Parathyroid adenoma (tissue), 2 donors: ENCODE results near the gene GDNF.
"Not testable (repeated sequence)": the region's sequence is repeated elsewhere in the genome, so short reads cannot be mapped to it uniquely, and the experiment has no call there.

Source experiments
- H2AFZ ChIP-seq: fragments of 300-600 bp; sonication (generic); one replicate; pipeline ENCODE4 v1.7.0; 2017; ENCODE audit warnings: antibody characterized with exemption, mild to moderate bottlenecking
- H3K27ac ChIP-seq: fragments of 300-600 bp; sonication (generic); one replicate; pipeline ENCODE4 v1.7.0; 2017
- H3K27me3 ChIP-seq: fragments of 300-600 bp; sonication (generic); one replicate; pipeline ENCODE4 v1.7.0; 2017; ENCODE audit warnings: low read length; ENCODE audit not compliant: control insufficient read depth, insufficient read depth
- H3K36me3 ChIP-seq: fragments of 300-600 bp; sonication (generic); one replicate; pipeline ENCODE4 v1.7.0; 2017; ENCODE audit warnings: low read length; ENCODE audit not compliant: control insufficient read depth, insufficient read depth
- H3K4me1 ChIP-seq: fragments of 300-600 bp; sonication (generic); one replicate; pipeline ENCODE4 v1.7.0; 2017; ENCODE audit warnings: control low read depth
- H3K4me2 ChIP-seq: fragments of 300-600 bp; sonication (generic); one replicate; pipeline ENCODE4 v1.7.0; 2017; ENCODE audit warnings: low read length
- H3K4me3 ChIP-seq: fragments of 300-600 bp; sonication (generic); one replicate; pipeline ENCODE4 v1.7.0; 2017; ENCODE audit warnings: low read depth, low read length
- H3K79me2 ChIP-seq: fragments of 300-600 bp; sonication (generic); one replicate; pipeline ENCODE4 v1.7.0; 2017; ENCODE audit warnings: control low read depth
- H3K9ac ChIP-seq: fragments of 300-600 bp; sonication (generic); one replicate; pipeline ENCODE4 v1.7.0; 2017; ENCODE audit warnings: mild to moderate bottlenecking
- H3K9me3 ChIP-seq: fragments of 300-600 bp; sonication (generic); one replicate; pipeline ENCODE4 v1.7.0; 2017; ENCODE audit warnings: low read length; ENCODE audit not compliant: control insufficient read depth
- CTCF ChIP-seq: fragments of 300-600 bp; sonication (generic); IDR thresholded peaks from one replicate; pipeline ENCODE4 v1.7.0; 2017; ENCODE audit warnings: antibody characterized with exemption, mild to moderate bottlenecking
- donor health status: primary hyperparathyroidism.

GDNF gene

DNA sequence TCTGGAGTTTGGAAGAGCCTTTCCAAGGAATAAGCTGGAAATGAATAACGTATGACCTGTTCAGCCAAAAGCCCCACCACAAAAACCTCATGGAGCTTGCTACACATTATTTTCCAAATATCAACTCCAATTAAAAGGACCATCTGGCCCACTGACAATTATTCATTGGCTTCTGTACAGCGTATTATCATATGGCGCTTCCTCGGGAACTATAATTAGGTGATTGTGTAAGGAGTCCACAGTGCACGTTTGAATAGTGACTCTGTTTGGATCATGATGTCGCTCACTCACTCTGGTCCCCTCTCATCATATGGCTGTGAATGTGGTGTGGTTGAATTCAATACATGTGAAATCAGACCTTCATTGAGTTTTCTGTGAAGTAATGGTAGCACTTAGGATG, 52.1 kb downstream of the GDNF start:
- Histone ChIP-seq H2AFZ (no peak overlapping the region), H3K4me1 (no peaks in the 10 kb centered on the region), H3K27ac (no peak overlapping the region), H3K27me3 (no peaks in the 10 kb centered on the region), H3K9ac (no peak overlapping the region), H3K4me2 (no peak overlapping the region), H3K79me2 (no peaks in the 10 kb centered on the region), H3K9me3 (no peaks in the 10 kb centered on the region), H3K4me3 (no peak overlapping the region), H3K36me3 (no peaks in the 10 kb centered on the region)
- no peak for TF ChIP-seq CTCF

DNA sequence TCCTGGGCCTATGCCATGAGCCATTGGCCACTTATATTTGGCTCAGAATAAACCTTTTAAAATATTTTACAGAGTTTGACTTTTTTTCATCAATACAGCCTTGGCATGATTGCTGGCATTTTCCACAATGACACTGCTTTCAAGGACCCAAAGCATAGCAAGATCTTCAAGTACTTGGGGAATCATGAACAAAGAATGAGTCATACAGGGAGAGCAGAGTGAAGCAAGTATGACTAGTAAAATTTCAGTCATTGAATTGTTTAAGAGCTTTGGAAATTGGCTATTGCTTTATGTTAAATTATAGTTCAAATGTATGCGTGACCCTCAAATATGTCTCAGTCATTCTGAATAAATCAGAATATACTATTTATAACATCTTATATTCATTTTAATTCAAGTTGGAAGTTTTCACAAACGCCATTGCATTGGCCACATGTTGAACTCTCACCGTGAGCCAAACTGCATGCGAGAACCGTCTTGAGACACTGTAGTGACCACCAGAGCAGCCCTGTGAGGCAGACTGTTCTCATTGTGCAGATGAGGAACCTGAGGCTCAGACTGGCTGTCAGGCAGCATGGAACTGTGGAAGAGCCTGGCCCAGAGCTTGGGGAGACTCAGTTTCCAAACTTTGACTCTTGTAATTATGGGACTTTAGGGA, 52.9 kb downstream of the GDNF start:
- no peak overlapping the region for H3K9ac ChIP-seq
- H3K4me1 ChIP-seq: no peaks in the 10 kb centered on the region

GRCh38 chr5:37786416-37786815, 53.4 kb downstream of the GDNF start:
- Histone ChIP-seq H3K79me2 (no peaks in the 10 kb centered on the region), H3K4me3 (no peak overlapping the region), H3K4me1 (no peaks in the 10 kb centered on the region), H3K36me3 (no peaks in the 10 kb centered on the region), H3K27me3 (no peaks in the 10 kb centered on the region), H3K9ac (no peak overlapping the region), H3K4me2 (no peak overlapping the region), H3K9me3 (no peaks in the 10 kb centered on the region), H3K27ac (no peak overlapping the region), H2AFZ (no peak overlapping the region)
- TF ChIP-seq CTCF: no peak

More for the DNA sequence above, 52.9 kb downstream of the GDNF start:
- Histone ChIP-seq H3K79me2 (no peaks in the 10 kb centered on the region), H3K9me3 (no peaks in the 10 kb centered on the region), H3K27ac (no peak overlapping the region), H3K4me3 (no peak overlapping the region), H3K36me3 (no peaks in the 10 kb centered on the region), H3K4me2 (no peak overlapping the region), H3K27me3 (no peaks in the 10 kb centered on the region), H2AFZ (no peak overlapping the region)
- TF ChIP-seq CTCF: no peak

GRCh38 chr5:37781409-37781808, 58.4 kb downstream of the GDNF start:
- H3K4me3 ChIP-seq, H3K4me1 ChIP-seq, H3K9me3 ChIP-seq, H3K27ac ChIP-seq, H2AFZ ChIP-seq, H3K36me3 ChIP-seq, H3K4me2 ChIP-seq, H3K9ac ChIP-seq, H3K27me3 ChIP-seq, H3K79me2 ChIP-seq: not testable (repeated sequence)

- Histone ChIP-seq H3K4me3 (no peak overlapping the region), H2AFZ (no peak overlapping the region), H3K27me3 (no peaks in the 10 kb centered on the region), H3K9me3 (no peaks in the 10 kb centered on the region), H3K27ac (no peak overlapping the region), H3K79me2 (no peaks in the 10 kb centered on the region), H3K36me3 (no peaks in the 10 kb centered on the region), H3K4me2 (no peak overlapping the region), H3K9ac (no peak overlapping the region), H3K4me1 (no peaks in the 10 kb centered on the region)
- no peak for TF ChIP-seq CTCF
These were observed 62.3 kb downstream of the GDNF start for GRCh38 chr5:37777432-37778130.
